Hippocampal formation (tissue), 2 donors: ENCODE measurements around the gene PXYLP1.
A peak's percentile ranks its signal among the peaks of the same experiment; 100 is the strongest.
"Not testable (repeated sequence)": the region's sequence is repeated elsewhere in the genome, so short reads cannot be mapped to it uniquely, and the experiment has no call there.

Source experiments
- DNase-seq, 2 donors: peaks; one replicate each; lab custom pipeline; 2025; lab: John Stamatoyannopoulos, UW

The PXYLP1 gene, protein sequence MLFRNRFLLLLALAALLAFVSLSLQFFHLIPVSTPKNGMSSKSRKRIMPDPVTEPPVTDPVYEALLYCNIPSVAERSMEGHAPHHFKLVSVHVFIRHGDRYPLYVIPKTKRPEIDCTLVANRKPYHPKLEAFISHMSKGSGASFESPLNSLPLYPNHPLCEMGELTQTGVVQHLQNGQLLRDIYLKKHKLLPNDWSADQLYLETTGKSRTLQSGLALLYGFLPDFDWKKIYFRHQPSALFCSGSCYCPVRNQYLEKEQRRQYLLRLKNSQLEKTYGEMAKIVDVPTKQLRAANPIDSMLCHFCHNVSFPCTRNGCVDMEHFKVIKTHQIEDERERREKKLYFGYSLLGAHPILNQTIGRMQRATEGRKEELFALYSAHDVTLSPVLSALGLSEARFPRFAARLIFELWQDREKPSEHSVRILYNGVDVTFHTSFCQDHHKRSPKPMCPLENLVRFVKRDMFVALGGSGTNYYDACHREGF

DNA sequence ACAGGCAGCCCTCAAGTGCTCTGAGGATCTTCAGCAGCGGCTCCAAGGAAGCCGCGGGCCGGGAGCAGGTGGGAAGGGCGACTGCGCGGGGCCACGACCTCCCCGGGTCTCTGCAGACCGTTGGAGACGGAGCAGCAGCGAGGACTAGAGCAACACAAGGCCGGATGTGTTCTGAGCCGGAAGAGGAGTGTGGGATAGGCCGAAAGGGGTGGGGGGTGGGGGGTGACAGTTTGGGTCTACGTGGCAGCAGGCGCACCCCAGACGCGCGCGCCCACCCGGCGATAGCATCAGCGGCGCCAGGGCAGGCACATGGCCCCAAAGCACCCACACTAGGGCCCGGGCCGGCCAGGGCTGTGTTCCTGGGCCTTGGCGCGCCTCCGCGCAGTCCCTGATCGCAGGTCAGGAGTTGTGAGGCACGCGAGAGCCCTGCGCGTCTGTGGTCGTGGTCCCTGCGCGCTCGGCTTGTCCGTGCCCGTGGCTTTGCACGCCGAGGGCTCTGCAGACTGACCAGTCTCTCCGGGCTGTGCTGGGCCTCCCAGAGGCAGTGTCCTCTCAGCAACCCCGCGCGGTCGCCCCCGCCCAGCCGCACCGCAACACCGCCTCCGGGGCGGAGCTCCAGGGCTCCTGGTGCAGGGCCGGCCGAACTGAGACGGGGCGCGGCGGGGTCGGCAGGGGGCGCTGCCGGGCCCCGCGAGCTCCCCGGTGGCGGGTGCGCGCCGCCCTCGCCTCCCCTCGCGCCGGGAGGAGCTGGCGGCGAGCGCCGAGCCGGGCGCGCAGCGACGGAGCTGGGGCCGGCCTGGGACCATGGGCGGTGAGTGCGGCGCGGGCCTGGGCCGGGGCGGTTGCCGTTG is at the start of gene PXYLP1:
Gene PXYLP1, plus strand, starts transcription at position 725 of the 851 bp plus-strand sequence. CDS start 28,351 bp downstream, outside the sequence.
- DNase-seq: peak; percentile 75 to 89

DNA sequence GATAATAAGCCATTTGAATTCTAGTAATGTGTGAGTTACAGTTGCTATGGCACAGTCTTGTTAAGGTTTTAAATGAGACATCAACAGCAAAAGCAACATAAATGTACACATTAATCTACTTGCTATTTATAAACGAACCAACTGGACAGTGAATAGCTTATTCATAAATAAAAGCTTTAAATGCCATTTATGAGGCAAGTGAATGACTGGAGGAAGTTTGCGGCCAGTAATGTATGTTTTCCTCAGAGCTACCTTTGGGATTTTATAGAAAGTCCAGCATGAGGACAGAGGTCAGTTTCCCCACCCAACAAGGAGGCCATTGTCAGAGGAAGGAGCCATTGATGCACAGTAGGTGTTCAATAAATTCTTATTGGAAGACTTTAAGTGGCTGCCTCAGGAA is 48.0 kb upstream of the PXYLP1 start:
- DNase-seq: no peak

DNA sequence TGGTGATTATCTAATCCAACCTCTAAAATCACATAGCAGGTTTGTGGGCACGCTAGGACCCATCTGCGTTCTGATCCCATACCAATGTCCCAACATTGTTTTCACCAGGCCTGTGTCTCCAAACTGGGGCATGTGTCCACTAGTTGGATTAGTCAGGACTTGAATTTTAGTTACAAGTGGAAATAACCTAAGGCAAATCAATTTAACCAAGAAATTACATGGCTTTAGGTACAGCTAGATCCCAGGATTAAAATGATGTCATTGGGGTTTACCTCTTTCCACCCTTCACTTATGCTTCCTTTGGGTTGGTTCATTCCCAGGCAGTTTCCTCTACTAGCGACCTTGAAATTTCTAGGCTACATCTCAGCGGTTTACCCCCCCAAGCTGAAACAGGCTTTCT is 47.2 kb upstream of the PXYLP1 start:
- DNase-seq: no peak

DNA sequence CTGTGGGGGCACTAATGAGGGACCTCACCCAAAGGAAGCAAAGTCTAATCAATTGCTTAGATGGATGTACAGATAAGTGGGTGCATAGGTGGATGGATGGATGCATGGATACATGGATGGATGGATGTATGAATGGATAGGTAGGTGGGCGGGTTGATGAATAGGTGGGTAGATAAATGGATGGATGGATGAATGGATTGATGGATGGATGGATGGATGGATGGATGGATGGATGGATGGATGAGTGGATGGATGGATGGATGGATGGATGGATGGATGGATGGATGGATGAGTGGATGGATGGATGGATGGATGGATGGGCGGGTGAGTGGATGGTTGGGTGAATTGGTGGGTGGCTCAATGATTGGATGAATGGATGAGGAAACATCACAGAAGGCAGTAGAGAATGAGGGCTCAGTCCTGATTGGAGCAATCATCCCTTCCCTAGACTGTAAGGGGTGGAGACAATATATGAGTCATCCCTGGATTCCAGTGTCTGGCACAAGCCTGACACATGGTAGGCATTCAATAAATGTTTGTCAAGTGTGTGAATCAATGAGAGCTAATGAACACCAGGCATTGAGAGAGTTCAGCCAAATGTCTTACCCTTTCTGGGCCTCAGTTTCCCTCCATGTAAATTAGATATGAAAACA is 40.4 kb upstream of the PXYLP1 start:
- DNase-seq: no peak

DNA sequence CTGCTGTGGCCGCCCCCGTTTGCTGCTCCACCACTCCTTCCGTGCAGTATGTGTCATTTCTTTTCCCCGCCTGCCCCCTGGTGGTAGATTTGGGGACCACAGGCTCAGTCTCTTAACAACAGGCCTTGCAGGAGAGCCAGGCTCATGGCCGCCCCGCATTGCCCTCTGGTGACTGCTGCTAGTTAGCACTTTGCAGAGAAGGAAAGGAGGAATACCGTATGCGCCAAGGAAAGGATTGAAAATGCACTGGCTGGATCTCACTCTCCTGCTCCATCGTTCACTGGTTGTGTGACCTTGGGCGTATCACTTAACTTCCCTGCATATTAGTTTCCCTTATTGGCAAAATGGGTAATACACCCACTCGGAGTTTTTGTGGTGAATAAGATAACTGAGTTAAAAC is 39.3 kb upstream of the PXYLP1 start:
- DNase-seq: peak; percentile 87 to 97

DNA sequence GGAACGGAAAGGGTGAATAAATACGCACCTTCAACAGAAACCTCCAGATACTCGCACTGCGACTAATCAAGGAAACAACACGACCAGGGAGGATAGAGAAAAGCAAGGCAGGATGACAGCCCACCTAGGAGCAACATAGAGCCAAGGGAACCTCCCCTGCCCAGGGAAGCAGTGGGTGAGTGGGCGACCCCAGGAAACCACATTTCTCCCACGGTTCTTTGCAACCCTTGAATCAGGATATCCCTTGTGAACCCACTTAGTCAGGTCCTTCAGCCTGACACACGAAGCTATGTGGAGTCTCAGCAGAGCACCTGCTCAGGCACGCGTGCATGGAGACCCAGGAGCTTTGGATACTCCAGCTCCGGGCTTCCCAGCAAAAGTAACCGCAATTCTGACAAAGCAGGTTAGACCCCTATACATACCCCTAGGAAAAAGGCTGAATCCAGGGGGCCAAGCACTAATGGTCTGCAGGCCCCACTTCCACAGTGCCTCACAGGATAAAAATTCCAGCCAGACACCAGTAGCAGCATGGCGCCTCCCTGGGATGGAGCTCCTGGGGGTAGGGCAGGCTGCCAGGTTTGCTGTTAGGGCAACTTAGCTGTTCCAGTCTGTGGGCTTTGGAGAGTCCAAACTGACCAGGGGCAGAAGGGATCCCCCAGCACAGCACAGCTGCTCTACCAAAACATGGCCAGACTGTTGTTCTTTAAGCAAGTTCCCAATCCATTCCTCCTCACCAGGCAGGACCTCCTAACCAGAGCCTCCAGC is 38.4 kb upstream of the PXYLP1 start:
- DNase-seq: no peak

DNA sequence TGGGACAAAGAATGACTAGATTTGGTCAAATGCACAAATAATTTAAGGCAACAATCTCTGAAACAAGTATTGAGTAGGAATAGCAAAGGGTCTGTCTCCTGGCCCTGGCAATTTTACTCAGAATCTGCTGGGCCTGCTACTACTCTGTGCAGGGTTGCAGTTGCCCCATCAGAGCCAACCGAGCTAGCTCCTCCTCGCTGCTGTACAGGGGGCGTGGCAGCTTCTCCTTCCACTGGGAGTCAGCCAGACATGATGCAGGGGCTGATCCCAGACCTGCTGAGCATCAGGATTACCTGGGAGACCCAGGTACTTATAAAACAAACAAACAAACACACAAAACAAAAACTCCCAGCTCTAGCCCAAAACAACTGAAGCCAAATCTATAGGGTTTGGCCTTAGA is 30.5 kb upstream of the PXYLP1 start:
- no peak for DNase-seq

DNA sequence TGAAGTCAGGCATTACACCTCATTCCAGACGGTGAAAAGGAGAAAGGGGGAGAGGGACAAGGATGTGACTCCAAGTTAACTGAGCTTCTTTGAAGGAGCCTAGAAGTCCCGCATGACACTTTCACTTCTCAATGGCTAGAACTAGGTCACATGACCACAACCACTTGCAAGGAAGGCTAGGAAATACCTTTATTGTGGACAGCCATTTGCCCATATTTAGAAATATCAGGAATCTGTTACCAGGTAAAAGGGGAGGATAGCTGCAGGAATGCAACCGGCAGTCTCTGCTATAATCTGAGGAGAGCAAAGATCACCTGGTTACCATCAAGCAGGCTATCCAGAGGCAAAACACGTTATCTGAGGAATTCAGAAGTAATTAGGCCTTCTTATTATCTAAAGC is 28.9 kb upstream of the PXYLP1 start:
- no peak for DNase-seq

DNA sequence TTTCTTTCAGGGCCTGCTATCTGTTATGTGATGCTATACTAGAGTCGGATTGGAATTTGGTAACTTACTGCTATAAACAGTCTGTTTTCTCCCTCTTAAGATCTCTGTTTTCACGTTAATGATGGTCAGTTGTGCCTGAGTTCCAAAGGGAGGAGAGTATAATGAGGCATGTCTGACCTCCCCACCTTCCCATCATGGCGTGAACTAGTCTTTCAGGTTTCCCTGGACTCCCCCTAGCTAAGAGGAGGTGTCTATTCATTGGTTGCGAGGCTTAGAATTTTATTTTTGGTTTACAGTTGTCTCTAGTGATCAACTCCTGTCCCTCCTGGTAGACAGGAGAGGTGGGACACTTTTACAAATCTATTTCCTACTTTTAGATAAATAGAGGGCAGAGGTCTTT is 27.8 kb upstream of the PXYLP1 start:
- no peak for DNase-seq

DNA sequence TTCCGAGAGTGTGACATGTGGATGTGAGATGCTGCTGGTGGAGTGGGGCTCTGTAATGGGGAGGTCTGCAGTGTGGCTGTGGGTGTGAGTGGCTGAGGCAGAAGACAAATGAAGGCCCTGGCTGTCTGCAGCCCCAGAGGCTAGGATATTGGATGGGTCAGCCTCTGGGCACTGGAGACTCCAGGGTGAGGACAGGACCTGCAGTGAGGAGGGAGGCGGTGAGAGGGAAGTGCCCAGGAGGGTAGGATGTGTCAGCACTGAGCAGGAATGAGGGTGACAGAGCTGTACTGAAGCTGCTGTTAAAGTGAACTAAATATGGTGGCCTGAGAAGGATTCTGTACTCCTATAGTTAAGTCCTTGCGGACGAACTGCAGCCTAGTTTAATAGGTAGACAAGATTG is 27.3 kb upstream of the PXYLP1 start:
- DNase-seq: no peak

DNA sequence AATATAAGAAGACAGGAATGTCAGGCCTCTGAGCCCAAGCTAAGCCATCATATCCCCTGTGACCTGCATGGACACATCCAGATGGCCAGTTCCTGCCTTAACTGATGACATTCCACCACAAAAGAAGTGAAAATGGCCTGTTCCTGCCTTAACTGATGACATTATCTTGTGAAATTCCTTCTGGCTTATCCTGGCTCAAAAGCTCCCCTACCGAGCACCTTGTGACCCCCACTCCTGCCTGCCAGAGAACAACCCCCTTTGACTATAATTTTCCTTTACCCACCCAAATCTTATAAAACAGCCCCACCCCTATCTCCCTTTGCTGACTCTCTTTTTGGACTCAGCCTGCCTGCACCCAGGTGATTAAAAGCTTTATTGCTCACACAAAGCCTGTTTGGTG is 20.3 kb upstream of the PXYLP1 start:
- not testable (repeated sequence) for DNase-seq

DNA sequence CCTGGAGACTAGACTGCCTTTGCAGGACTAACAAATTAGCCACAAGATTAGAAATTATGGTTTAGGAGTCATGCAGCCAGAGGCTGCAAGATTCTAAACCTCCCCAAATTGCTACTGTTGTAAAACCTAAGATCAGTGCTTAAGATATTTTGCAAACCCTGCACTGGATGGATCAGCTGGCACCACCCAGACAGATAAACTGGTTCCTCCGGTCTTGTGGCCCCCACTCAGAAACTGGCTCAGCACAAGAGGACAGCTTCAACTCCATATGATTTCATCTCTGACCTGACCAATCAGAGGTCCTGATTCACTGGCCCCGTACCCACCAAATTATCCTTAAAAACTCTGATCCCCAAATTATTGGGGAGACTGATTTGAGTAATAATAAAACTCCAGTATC is 19.5 kb upstream of the PXYLP1 start:
- DNase-seq: no peak

DNA sequence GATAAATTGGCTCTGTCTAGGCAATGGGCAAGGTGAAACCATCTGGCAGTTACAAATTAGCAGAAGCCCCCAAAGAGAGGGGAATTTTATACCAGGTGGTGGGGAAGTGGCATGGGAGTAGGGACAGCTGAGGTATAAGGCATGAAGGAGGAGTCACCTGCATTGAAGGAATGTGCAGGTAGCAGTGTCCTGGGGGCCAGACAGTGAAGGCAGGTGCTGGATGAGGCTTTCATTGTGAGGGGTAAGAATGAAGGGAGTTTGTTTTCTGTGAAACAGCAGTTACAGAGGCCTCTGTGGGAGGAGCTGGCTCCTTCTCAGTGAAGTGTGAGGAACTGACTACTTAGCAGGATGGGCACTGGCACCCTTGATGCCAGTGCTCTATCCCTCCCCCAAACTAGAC is 19.1 kb upstream of the PXYLP1 start:
- no peak for DNase-seq

DNA sequence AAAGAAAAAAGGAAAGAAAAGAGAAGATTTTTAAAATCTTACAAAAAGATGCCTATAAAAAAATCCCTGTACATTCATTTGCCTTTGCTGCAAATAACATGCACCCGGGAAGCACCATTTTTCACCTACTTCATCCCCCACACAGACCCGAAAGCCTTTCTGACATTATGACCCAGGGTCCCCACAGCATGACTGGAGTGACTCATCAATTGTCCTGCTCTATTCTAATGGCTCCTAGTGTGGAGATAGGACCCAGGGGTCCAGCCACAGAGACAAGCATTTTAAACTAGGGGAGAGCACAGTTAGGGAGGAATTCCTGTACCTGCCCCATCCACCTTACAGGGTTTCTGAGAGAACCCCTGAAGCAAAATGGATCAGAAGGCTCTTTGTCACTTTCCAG is 14.7 kb upstream of the PXYLP1 start:
- DNase-seq: no peak

DNA sequence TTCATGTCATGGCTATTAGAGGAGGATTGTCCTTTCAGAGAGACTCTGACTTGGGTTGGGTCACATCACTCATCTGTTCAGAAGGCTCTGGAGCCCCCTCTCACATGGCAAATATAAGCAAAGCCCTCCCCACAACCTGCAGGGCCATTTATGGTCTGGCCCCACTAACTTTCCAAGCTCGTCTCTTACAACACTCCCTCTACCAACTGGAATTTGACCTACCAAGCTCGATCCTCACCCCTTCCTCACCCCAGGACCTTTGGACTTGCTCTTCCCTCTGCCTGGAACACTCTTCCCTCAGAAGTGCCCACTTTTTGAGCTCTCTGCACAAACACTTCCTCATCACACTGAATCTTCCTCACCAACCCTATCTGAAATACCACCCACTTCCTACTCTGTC is 14.2 kb upstream of the PXYLP1 start:
- no peak for DNase-seq

DNA sequence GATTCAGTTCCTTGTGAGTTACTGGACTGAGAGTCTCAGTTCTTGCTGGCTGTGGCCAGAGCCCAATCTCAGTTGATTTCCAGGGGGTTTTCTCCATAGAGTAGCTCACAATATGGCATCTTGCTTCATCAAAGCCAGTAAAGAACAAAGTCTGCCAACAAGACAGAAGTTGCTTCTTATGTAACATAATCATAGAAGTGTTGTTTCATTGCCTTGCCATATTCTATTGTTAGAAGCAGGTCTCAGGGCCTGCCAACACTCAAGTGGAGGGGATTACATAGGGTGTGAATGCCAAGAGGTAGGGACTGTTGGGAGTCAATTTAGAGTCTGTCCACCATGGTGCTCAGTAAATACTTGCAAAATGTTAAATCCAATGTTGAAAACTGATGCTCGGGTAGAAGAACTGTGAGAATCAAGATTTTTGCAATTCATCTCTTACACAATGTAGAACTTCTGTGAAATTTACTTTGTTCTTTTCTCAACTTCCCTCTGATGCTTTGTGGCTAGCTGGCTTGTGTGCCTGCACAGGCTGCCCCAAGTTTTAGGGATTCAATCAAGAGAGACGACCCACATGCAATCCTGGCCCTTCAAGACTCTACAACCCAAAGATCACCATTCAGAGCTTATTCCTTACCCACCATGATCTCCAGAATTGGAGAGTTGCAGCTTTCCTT is 13.3 kb upstream of the PXYLP1 start:
- peak in 1 of 2 donors; percentile 24 for DNase-seq

DNA sequence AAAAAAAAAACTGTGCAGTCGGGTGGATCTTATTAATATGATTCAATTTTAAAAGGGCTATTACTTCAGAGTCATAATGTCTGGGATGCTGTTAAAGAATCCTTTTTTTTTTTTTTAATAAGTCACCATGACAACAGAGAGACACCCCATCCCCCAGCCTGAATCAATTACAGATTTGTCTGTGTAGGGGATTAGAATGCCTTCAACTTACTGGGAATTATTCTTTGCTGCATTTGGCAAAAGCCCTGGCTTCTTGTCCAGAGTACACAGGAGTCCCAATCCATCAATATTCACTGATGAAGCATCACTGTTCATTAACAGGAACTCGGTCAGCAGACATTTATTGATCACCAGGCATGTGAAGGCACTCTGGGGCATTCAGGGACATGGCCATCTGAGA is 12.7 kb upstream of the PXYLP1 start:
- no peak for DNase-seq

DNA sequence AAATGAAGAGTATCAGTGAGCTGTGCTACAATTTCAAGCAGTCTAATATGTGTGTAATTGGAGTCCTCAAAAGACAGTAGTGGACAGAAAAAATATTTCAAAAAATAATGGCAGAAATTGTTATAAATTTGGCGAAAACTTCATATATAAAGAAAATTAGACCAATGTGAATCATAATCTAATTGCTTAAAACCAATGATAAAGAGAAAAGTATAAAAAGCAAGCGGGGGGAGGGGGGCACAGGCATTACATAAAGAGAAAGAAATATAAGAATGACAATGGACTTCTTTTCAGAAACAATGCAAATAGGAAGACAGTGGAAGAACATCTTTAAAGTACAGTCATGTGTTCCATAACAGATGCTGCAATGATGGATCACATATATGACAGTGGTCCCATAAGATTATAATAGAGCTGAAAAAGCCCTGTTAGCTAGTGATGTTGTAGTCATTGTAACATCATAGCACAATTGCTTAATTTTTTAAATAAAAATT is 7.9 kb upstream of the PXYLP1 start:
- DNase-seq: no peak

DNA sequence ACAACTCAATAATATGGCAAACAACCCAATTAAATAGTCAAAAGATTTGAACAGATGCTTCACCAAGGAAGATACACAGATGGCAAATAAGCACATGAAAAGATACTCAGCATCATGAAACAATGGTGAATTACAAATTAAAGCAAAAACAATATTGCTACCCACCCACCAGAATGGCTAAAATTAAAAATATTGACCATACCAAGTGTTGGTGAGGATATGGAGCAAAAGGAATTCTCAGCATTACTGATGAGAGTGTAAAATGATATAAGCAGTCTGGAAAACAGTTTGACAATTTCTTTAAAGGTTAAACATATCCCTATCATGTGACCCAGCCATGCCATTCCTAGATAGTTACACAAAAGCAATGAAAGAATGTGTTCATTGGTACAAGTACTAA is 5.7 kb upstream of the PXYLP1 start:
- DNase-seq: no peak

DNA sequence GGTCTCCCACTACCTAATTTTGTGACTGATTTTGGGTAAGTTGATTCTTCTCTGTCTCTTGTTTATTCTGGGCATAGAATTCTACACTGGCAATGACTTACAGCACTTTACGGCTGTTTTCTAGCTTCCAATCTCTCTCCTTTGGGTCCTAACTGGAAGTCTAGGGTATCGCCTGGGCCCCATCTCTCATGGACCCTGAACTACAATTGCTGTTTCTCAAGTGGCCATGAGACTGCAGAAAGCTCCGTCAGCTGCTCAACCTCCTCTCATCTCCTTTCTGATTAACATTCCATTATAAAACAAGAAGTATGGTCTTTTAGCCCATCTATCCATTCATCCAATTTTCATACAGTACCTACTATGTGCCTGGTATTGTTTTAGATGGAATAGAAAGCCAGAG is 4.4 kb upstream of the PXYLP1 start:
- DNase-seq: no peak

DNA sequence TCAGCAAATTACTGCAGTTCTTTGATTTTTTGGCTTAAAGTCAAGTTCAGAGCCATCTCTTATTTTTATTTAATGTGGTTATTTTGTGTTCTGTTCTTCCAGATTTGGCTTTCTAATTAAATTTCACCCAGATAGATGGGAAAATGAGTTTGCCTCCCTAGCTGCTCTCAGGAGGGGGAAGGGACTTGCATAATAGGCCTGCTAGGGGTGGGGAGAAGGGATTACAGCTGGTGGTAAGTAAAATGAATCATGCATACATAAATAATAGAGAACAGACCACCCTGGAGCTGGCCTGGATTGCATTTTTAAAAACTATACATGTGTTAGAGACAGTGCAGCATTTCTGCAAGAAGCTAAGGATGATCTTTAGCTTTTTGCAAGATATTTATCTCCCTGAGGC is 3.9 kb upstream of the PXYLP1 start:
- no peak for DNase-seq
